NCI-H187 treated with DMSO at 0.1 percent for 48 hours (cell line): ENCODE measurements around the gene KRTAP10-7.
"Not testable (repeated sequence)": the region's sequence is repeated elsewhere in the genome, so short reads cannot be mapped to it uniquely, and the experiment has no call there.

ENCODE experiments used
- DNase-seq: peaks from one replicate; lab custom pipeline; 2025; lab: John Stamatoyannopoulos, UW

KRTAP10-7 gene

DNA sequence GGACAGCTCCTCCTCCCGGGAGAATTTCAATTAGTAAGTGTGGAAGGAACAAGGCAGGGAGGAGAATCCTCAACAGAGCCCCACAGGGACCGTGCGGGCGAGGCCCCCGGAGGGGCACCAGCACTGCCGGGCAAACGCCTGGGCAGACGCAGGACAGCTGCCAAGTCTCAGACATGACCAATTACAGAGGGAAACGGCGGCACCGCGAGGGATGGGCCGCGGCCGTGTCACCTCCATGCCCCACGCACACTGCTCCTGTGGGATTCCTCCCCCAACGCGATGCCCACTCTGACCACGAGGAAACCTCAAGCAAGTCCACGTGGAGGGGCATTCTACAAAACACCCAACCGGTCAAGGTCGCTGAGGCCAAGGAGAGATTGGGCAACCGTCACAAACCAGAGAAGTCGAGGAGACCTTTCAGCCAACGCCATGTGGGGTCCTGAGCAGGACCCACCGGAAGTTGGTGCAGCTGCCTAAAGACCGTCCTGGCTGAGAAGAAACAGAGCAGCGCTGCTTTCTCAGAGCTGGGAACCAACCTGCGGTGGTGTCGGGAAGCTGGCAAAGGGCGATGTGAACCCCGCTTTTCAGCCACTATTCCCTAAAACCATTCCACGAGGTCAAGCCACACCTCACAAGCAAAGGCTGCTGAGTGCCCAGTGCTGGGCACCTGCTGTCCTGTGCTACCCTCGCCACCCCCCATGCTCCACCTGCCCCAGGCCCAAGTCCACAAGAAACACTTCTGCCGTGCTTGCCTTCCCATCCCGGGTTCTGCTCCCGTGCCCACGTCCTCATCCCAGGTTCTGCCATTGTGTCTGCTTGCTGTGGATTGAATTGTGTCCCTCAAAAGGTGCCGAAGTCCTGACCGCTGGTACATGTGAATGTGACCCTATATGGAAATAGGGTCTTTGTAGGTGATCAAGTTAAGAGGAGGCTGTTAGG is 28.3 kb upstream of the KRTAP10-7 start:
- no peak for DNase-seq

DNA sequence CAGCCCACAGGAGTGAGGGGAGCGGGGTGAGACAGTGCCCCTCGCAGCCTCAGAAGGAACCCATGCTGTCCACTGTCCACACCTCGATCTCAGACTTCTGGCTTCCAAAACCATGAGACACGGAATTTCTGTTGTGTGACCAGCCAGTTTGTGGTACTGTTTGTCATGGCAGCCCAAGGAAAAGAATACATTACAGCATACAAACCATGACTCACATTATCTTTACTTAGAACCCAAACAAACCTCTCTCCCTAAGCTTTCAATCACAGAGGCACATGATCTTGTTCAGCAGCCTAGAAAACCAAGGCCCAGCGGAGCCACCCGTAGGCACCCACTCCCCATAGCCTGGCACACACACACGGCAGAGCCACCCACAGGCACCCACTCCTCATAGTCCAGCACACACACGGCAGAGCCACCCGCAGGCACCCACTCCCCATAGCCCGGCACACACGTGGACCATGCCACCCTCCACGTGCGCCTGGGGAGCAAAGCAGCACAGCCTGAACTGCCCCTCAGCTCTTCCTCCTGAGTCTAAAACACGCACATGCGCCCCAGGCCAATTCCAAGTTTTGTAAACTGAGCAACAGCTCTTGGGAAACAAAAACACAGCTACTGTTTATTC is 27.3 kb upstream of the KRTAP10-7 start:
- DNase-seq, result no peak

DNA sequence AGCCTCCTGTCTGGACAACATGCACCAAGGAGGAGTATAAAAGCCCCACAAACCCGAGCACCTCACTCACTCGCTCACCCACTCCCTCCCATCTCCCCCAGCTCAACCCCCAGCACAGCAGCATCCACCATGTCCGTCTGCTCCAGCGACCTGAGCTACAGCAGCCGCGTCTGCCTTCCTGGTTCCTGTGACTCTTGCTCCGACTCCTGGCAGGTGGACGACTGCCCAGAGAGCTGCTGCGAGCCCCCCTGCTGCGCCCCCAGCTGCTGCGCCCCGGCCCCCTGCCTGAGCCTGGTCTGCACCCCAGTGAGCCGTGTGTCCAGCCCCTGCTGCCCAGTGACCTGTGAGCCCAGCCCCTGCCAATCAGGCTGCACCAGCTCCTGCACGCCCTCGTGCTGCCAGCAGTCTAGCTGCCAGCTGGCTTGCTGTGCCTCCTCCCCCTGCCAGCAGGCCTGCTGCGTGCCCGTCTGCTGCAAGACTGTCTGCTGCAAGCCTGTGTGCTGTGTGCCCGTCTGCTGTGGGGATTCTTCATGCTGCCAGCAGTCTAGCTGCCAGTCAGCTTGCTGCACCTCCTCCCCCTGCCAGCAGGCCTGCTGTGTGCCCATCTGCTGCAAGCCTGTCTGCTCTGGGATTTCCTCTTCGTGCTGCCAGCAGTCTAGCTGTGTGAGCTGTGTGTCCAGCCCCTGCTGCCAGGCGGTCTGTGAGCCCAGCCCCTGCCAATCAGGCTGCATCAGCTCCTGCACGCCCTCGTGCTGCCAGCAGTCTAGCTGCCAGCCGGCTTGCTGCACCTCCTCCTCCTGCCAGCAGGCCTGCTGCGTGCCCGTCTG is 26.6 kb upstream of the KRTAP10-7 start, which contains the start of gene KRTAP10-4:
KRTAP10-4 (plus strand) TSS at position 100 of the 827 bp plus-strand sequence; CDS start at position 130, 30 bp downstream.
- DNase-seq, result not testable (repeated sequence)

DNA sequence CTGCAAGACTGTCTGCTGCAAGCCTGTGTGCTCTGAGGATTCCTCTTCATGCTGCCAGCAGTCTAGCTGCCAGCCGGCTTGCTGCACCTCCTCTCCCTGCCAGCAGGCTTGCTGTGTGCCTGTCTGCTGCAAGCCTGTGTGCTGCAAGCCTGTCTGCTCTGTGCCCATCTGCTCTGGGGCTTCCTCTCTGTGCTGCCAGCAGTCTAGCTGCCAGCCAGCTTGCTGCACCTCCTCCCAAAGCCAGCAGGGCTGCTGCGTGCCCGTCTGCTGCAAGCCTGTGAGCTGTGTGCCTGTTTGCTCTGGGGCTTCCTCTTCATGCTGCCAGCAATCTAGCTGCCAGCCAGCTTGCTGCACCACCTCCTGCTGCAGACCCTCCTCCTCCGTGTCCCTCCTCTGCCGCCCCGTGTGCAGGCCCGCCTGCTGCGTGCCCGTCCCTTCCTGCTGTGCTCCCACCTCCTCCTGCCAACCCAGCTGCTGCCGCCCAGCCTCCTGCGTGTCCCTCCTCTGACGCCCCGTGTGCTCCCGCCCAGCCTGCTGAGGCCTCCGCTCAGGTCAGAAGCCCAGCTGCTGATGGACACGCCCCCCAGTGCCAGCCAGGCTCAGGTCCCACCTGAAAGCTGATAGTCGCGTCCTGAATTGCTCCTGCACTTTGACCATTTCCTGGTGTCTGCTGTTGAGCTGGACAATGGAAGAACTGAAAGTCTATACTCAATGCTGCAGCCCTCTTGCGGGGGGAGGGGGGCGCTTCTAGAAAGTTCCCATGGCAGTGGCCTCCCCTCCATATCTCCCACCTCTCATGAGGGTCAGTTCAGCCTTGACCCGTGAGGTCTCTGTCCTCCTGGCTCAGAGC is 25.7 kb upstream of the KRTAP10-7 start:
- DNase-seq, result no peak

DNA sequence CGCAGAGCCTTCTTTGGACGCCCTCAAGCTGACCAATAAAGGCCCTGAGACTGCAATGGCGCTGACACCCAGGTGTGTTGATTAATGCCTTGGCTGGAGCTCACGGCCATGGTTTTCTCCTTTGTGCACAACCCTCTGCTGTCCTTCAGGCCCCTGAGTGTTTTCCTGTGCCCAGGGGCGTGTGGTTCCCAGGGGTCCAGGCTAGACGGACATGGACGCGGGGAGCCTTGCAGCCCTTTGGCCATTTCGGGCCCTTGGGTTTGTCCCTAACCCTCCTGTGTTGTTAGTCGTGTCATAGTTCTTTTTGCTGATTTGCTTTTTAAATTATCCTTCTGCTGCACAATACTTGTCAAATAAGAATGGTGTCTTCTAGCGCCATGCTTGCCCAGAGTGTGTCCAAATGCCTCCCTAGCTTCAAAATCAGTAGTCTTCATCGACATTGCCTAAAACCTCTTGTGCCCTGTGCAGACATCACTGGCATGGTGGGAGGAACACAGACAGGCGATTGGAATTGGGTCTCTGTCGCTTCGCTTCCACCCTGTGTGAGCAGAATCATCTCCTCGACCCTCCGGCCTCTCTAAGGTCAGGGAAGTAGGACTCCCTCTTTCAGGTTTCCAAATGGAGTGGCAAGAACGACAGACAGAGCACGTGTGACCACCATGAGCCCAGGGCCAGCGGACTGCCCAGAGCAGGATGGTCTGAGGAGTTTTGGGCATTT is 24.9 kb upstream of the KRTAP10-7 start:
- no peak for DNase-seq

DNA sequence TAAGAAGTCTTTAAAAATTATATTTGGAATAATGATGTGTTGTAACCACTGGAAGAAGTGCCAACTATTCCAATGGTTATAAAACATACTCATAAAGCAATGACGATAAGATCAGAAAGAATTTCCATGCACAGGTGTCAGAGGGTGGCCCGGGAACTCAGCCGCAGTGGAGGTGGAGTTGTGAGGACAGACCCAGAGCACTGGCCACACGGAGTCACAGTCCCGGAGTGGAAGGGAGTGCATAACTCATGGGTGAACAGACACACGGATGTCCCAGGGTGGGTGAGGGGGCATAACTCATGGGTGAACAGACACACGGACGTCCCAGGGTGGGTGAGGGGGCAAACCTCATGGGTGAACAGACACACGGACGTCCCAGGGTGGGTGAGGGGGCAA is 24.4 kb upstream of the KRTAP10-7 start:
- no peak for DNase-seq

DNA sequence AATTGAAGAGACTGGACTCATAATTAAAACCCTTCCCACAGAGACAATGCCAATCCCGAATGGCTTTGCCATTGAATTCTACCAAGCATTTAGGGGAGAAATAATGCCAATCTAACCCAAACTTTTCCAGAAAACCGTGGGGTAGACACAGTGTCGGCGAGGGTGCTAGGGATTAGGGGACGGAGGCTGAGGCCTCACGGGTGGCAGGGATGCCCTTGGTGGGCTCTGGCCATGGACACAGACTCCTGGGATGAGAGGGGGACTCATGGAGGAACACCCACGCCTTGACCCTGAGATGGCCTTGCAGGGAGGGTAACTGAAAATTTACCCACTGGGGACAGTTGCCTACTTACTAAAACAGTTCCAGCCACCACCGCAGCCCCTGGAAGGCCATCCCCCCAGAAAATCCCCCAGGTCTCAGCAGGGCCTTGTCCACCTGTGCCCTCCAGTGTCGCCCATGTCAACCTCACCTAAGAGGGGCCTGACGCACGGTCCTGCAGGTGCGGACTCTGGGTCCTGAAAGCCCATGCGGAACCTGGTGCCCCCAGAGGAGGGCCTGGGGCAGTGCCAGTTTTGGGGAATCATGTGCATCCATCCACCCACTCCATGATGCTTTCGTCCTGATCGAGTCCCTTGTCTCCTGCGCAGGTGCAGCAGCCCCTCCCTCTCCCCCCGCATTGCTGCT is 21.9 kb upstream of the KRTAP10-7 start:
- no peak for DNase-seq

DNA sequence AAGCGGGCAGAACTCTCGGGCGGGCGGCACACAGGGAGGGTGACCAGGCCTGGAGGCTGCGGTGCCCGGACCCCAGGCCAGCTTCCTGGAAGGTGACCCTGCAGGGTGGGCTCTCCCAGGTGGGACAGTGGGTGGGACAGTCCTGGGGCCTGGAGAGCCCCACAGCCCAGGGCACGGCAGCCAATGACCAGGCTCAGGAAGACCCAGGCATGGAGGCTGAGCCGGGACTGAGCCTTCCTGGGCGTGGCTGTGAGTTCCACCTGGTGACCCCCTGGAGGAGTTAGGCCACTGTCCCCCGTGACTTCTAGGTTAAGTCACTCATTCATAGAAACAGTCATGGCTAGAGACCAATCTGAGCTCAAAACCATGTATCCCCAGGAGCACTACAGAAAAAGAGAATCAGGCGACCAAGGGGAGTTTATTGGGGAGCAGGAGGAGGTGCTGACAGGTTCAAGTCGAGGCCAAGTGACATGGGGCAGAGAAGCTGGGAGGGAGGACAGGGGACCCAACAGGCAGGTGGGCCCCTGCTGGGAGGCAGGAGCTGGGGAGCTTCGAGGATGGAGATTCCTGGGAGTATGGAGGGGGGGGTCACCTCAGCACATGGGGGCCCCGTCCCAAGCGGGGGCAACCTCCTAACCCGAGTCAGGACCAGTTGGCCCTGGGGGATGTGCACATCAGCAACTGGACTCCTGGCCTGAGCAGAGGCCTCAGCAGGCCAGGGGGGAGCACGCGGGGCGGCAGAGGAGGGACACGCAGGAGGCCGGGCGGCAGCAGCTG is 21.2 kb upstream of the KRTAP10-7 start:
- DNase-seq, result no peak

DNA sequence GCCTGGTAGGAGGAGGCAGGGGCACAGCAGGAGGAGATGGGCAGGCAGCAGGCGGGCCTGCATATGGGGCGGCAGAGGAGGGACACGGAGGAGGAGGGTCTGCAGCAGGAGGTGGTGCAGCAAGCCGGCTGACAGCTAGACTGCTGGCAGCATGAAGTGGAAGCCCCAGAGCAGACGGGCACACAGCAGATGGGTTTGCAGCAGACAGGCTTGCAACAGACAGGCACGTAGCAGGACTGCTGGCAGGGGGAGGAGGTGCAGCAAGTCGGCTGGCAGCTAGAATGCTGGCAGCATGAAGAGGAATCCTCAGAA is 20.6 kb upstream of the KRTAP10-7 start:
- no peak for DNase-seq

DNA sequence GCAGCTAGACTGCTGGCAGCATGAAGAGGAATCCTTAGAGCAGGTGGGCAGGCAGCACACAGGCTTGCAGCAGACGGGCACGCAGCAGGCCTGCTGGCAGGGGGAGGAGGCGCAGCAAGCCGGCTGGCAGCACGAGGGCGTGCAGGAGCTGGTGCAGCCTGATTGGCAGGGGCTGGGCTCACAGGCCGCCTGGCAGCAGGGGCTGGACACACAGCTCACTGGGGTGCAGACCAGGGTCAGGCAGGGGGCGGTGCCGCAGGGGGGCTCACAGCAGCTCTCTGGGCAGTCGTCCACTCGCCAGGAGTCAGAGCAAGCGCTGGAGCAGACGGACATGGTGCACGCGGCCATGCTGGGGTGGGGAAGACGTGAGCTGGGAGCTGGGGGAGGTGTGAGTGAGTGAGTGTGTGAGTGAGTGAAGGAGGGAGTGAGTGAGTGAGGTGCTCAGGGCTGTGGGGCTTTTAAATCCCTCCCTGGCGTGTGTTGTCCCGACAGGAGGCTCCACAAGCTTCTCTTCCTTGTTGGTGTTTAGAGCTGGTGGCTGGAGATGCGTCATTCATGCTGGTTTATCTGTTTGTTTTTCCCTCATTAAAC is 20.1 kb upstream of the KRTAP10-7 start, which contains the start of gene KRTAP10-5:
KRTAP10-5 (minus strand) TSS at position 374 of the 591 bp plus-strand sequence; CDS start at position 348, 26 bp downstream.
- DNase-seq, result not testable (repeated sequence)

DNA sequence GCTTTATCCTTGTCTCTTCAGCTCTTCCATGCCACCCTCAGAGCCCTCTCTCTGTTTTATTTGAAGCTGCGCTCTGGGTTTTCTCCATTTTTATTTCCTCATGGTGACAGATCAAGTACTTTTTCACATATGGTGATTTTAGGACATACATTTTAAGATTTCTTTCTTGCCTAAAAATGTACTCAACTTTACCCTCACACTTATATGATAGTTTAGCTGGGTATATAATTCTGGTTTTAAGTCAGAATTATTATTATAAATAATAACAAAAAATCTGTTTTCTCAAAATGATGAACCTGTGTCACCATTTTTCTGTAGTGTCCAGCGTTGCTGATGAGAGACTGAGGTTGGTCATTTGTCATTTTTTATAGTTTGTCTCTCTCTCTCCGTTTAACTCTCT is 19.2 kb upstream of the KRTAP10-7 start:
- DNase-seq, result no peak

DNA sequence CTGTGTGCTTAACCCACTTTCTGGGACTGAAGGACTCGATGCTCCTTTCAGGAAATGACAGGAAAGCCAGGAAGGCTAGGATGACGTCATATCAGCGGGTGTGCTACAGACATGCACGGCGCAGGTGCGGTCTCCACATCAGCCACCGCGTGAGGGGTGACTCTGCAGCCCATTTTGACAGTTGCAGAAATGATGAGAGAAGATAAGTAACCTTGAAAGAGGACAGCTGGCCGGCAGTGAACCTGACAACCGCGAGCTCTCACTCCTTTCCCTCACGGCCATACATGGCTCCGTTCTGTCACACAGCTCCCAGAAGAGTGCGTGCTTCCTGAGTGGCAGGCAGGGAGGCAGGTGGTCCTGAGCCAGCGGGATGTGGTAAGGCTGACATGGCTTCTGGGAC is 18.3 kb upstream of the KRTAP10-7 start:
- DNase-seq, result no peak

DNA sequence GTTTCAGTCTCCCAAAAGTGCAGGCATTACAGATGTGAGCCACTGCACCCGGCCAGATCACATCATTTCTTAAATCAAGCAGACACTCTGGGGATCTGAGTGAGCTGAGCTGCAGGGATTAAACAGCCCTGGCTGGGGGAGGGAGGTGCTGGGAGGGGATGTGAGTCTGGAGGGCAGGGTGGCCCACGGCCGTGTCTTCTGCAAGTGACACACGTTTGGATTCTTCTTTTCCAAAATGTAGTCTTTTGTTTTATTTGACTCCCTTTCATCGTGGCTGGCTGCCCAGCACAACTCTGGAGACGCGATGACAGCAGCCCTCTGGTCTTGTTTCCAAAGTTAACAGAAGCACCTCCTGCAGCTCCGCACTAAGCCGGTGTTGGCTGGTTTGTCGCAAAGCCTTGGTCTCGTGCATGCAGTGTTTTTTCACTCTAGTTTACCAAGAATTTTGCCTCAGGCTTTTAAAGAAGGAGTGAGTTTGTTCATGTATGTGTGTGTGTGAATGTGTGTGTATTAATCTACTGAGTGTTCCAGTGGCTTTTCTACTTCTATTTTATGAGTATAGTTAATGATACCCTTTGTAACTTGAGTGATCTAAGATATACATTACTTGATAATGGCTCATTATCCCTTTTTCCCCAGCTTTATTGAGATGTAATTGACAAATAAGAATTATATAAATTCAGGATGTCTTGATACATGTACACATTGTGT is 17.2 kb upstream of the KRTAP10-7 start:
- no peak for DNase-seq

DNA sequence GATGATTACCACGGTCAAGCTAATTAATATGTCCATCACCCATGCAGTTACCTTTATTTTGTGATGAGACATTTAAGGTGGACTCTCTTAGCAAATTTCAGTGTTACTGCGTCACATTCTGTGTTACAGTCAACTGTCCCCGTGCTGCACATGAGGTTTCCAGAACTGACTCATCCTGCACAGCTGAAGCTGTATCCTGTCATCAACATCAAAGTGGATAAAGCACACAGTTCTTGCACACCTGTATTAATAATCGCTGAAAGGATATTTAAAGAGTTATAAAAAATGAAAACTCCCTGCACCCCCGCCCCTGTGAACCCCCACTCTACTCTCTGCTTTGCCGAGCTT is 16.6 kb upstream of the KRTAP10-7 start:
- no peak for DNase-seq

DNA sequence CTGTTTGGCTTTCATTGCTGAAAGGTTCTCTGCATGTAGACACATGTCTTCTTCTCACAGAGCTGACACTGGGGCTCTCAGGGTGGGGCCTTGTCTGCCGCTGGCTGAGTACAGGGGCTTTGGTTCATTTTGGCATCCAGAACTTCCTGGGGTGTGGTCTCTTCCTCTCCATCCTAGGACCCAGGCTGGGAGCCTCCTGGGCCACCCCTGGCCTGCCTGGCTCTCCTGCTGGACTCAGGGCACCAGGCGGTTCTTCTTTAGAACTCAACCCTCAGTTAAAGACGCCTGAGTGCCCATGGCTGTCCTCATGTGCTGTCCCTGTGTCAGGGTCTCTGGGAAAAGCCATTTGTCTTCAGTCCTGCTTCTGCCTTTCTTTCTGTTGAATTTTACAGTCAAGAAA is 14.5 kb upstream of the KRTAP10-7 start:
- no peak for DNase-seq

DNA sequence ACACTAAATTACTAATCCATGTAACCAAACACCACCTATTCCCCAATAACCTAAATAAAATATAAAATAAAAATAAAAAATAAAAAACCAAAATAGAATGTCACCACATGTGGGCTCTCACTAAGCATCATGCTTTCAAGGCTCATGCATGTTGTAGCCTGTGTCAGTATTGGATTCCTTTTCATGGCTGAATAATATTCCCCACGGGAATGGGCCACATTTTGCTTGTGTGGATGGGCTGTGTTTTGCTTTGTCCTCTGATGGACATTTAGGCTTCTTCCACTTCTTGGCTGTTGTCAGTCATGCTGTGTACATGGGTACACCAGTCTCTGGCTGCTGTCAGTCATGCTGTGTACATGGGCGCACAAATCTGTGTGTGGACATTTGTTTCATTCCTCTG is 11.3 kb upstream of the KRTAP10-7 start:
- no peak for DNase-seq

DNA sequence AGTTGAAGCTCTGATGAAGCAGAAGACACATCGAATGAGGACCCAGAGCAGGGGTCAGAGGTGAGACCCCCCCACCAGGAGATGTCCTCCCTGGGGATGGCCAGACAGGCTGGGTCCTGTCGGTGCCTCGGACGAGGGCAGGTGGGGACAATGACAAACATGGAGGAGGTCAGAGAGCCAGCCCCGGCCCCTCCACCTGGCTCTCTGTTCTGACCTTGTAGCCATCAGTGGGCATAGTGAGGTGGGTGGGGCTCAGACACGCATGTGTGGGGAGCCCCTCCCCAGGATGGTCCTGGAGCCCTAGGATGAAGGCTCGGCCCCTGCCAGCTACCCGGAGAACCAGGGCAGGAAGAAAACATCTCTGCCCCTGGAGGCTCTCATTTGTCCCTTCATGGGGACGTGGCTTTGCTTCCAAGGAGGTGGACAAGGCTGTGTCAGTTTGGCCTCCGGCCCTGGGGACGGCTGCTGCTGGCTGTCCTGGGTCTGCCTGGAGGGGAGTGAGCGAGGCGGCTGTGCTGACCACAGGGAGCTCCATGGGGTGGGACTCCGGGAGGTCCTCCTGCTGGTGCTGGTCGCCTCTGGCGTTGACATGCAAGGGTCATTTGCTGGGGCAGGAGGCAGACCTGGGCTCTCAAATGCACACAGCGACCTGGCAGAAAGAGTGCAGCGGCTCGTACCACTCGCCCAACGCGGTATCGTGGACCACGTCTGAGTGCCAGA is 10.7 kb upstream of the KRTAP10-7 start:
- DNase-seq, result no peak

DNA sequence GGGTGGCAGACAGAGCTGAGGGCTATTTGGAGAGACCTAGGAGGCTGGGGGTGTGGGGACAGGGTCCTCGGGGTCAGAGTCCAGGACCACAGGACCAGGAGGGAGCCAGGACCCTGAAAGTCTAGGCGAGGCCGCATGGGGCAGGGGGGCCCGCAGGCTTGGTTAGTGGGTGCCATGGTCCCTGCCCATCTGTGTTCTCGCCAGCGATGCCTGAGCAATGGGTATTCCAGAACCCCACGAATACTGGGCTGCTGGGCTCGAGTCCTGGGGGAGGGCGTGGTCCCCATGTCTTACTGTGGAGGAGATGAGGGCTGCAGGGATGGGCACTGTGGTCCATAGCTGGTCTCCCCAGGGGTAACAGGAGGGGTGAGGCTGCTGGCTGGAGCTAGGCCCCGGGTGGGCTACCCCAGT is 10.1 kb upstream of the KRTAP10-7 start:
- no peak for DNase-seq
